Hepatic stellate cell (primary cell): ENCODE results near the gene RASGEF1C.

ENCODE experiments used
- DNase-seq: peaks from one replicate; pipeline ENCODE4 v3.0.0; 2011; ENCODE audit warnings: low spot score

Gene RASGEF1C

DNA sequence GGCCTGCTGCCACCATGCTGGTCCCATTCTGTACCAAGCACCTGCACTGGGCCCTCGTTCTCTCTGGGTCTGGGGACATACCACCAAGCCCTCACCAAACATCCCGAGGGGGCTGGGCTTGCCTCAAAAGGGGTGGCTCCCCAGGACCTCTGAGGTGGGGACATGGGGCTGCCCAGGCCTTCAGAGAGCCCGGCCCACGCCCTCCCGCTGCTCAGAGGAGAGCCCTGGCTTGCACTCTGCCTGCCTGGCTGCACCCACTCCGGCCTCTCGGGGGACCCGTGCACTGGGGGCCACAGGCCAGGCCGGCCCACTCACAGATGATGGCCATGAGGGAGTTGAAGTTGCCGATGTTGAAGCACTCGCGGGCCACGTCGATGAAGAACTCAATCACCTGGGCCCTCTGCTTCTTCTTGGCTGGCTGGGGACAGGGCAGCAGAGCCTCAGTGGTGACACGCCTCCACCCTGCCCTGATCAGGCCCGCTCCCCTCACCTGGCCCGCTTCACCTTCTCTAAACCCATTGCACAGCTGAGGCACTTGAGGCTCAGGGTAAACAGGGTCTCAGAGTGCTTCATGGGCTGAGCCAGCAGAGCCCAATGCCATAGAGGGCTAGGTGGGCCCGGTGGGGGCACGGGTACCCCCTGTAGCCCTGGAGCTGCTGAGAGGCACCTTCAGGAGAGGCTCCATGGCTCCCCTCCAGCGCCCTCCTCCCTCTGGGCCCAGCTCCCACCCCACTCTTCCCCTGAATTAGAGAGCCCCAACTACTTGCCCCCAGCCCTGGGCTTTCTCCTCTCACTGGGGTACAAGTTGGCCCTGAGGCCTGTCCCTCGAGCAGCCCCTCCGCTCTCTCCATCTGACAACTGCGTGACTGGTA is 89.7 kb downstream of the RASGEF1C start:
- no peak for DNase-seq

DNA sequence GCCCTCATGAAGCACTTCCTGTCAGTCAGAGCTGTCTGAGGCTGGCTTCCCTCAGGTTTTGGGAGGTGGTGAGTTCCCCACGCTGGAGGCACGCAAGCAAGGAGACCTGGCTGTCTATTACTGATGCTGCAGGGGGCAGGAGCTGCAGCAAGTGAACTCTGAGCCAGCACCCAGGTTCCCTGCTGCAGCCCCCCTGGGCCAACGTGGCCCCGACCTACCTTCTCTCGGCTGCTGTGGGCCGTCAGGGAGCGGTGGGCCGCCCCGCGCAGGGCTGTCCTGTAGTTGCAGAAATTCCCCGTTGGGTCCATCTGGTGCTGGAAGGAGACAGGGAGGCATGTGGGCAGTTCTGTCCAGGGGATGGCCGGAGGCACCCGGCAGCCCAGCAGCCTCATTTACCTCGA is 90.6 kb downstream of the RASGEF1C start:
- no peak for DNase-seq

DNA sequence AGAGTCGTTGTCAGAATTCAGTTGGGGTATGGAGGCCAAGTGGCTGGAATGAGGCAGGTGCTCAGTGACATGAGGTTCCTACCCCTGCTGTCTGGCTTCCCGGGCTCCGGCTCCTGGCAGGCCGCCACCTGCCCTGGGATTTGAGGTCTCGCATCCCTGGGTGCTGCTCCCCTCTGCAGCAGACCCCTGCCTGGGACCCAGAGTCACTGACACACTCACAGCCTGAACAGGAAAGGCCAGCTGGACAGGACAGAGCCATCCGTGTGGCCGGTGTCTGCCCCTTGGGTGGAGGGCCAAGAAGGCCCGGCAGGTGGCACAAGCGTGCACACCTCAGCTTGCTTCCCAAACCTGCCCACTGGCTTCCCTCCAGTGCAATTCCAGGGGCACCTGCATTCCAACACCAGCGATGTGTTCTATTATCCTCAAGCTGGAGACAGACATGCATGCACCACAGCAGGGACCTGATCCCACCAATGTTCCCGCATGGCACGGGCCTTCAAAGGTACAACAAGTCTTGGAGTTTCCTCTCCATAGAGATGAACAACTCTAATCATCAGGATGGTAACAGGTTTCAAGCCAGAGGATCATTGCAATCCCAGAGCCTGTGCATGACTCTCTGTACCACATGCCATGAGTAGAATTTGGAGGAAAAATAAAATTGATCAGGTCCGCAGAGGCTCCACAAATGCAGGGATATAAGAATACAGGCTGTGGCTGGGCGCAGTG is 91.8 kb downstream of the RASGEF1C start:
- DNase-seq, result no peak

DNA sequence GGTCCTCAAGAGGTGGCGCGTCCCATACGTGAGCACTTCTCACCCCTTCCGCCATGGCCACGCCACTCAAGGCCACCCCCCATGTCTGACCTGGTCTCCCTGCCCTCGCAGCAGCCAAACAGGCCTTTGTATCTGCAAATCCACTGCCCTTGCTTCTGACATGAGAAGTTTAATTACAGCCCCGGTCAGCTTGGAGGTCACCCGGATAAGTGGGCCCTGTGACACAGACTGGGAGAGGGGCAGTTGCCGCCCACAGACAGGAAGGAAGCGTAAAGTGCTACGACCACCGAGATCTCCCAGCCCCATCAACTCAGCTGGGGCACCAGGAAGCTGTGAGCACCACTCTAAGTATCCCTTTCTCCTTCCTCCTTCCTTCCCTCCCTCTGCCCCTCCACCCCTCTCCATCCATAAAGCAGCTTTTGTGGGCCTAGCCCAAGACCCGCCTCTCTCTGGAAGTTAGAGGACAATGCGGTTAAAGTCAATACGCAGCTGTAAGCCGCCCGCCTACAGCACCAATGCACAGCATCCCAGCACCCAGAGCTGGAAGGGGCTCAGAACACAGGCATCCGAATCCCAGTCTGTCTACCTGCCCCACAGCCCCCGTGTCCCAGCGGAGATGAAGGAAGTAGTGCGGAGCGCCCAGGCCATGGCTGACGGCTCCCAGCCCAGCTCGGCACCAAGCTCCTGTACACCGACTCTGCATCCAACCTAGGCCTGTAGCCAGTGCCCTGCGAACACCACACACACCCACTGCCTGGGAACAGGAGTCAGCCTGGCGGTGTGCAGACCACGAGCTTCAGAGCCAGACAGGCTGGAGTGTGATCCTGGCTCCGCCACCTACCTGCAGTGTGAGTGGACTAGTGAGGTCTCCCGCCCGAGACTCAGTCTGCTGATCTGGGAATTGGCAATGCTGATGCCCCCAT is 92.7 kb downstream of the RASGEF1C start:
- no peak for DNase-seq

DNA sequence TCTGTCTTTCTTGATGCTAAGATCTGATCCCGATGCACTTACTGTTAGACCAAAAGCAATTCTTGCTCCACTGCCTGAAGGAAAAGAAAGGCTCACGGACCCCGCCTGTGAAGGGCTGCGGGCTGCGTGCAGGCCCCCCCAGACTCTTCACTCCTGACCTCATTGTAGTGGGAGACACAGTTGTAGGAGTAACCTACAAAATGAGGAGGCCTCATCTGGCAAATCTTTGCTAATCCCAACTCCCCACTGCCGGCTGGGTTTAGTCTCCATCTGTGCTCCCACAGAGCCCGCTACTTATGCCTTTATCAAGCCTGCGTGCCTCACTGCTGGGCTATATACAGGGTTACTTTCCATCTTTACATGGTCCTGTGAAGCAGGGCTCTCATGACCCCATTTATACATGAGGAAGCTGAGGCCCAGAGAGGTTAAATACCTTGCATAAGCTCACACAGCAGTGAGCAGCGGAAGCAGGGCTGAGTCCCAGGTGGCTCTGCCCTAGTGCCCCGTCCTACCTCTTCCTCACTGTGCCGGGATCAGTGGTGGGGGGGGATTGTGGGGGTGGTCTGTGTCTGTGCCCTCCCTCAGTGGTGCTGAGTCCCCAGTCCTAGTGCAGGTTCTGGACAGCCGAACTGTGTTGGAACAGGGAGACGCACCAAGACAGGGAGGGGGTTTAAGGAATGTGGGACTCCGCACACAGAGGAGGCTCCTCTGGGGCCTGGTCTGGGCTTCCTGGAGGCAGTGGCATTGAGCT is 93.5 kb downstream of the RASGEF1C start:
- no peak for DNase-seq

DNA sequence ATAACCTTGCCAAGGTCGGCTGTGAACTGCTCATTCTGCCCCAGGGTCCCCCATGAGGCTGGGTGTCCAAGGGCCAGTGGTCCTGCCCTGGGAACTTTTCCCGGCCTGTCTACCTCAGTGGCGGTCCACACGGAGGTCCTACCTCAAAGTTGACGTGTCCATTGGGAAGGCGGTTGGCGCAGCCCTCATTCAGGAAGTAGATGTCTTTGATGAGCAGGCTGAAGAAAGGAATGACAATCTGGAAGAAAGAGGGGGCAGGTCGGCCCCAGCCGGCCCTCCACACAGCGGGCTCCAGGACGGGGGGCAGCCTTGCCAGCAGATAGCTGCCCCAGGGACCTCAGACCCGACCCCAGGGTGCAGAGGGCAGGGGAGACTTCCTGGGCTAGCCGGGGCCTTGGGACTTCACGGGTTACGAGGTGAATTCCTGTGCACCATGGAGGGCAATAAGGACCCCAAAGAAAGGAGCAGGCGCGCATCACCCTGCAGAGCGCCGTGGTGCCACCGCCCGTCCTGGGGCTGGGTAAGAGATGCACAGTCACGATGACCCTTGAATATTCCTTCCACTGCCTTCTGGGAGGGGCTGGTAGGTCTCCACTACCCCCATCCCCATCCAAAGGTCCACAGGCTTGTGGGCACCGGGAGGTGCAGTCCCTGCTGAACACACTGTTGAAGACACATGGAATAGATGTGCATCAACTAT is 94.6 kb downstream of the RASGEF1C start:
- DNase-seq, result no peak

DNA sequence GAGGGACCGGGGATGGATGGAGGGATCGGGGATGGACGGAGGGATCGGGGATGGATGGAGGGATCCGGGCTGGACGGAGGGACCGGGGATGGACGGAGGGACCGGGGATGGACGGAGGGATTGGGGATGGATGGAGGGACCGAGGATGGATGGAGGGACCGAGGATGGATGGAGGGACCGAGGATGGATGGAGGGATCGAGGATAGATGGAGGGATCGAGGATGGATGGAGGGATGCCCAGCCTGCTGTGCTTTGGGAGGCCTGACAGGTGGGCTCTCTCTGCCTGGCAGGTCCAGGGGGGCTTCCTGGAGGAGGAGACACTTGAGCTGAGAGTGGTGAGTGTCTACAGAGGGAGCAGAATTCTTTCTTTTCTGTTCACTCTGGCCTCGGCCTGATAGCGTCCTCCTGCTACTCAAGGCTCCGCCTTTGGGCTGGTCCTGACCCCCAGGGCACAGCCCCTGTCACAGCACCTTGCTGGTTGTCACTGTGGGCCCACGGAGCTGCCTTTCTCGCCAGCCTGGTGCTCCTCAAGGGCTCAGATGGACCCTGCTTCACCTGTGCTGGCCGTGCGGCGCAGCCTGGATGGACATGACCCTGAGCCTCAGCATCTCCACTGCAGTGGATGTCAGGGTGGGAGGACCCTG is 95.2 kb downstream of the RASGEF1C start:
- DNase-seq, result no peak

DNA sequence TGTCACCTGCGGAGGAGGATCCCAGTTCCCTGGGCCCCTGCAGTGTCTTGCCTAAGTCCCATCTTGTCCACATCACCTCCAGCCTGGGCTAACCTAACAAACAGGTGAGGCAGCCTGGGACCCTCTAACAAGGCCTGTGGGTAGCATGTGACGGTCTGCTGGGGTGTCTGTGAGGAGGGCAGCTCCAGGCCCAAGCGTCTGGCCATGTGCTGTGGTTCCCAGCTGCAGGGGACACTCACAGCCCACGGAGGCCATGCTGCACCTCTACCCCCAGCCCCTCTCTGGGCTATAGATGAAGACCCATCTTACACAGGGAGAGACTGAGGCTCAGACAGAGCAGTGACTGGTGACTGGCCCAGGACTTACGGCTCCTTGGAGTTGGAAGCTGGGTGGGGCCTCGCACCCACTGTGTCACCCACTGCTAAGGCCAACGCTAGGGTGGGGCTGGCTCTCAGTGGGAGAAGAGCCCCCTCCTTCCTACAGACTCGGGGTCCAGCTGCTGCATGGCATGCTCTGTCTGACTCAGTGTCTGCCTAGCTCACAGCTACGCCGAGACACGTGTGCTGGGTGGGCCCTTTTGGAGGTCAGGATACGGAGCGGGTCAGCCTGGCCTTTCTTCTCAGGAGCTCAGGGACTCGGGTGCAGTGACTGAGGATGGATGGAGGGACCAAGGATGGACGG is 96.7 kb downstream of the RASGEF1C start:
- DNase-seq, result no peak

DNA sequence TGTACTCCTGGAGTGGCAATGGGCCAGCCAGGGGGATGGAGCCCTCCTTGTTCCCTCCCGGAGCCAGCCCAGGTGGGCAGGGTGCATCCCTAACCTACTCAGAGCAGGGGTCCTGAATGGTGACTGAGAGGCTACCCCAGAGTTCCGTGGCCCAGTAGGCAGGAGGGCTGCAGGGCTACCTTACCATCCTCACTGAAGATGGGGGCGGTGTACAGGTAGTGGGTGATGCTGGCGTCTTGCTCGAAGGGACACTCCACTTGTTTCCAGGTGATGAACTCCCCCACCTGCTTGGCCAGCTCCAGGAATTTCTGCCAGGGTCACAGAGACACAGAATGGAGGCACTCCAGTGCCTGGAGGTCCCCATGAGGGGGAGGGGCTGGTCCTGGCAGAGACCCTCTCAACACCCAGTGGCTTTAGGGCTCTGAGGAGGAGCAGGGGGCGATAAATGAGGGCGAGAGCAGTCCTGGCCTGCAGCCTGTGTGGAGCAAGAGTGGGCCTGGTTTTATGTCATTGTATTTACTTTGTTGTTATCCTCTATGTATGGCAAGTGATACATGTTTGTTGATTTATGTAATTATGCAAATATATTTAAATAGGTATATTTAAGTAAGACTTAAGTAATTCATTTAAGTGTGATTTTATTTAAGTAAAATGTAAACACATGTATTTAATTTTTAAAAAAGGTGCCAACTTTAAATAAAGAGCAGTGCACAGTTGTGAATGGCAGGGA is 97.6 kb downstream of the RASGEF1C start:
- DNase-seq, result no peak

DNA sequence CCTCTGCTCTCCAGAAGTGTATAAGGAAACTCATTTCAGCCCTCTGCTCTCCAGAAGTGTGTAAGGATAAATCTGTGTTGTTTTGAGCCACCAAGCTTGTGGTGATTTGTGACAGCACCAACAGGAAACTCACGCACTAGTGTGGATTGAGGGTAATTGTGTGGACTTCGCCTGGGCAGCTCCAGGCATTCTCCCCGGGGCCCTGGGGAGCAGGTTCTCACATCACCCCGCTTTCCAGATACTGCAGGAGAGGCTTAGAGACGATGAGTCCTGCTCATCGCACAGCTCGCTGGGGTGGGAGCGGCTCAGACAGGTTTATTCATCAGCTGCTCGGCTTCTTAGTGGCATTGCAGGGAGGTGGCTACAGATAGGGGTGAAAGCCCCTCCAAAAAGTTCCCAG is 99.1 kb downstream of the RASGEF1C start:
- DNase-seq, result no peak

DNA sequence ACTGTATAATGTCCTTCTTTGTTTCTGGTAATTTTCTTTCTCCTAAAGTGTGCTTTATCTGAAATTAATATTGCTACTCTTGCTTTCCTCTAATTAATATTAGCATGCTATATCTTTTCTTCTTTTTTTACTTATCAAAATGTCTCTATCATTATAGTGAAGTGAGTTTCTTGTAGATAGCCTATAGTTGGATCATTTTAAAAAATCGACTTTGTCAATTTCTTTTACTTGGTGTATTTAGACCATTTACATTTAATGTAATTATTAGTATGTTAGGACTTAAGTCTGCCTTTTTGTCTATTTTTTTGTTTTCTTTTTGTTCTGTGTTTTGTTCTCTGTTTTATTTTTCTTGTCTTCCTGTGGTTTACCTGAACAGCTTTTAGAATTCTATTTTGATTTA is 102.0 kb downstream of the RASGEF1C start:
- no peak for DNase-seq

DNA sequence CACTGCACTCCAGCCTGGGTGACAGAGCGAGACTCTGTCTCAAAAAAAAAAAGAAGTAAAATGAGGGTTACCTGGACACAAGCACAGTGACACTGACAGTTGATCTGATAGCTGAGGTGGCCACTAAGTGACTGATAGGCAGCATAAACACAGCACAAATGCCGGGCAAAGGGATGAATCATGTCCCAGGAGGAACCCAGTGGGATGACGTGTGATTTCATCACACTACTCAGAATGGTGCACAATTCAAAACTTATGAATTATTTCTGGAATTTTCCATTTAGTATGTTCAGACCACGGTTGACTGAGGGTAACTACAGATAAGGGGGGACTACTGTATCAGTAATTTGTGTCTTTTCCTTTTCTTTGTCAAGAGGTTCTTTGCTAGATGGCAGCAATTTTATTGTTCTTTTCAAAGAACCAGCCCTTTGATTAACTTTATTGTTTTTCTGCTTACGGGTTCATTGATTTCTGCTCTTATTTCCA is 103.1 kb downstream of the RASGEF1C start:
- no peak for DNase-seq

DNA sequence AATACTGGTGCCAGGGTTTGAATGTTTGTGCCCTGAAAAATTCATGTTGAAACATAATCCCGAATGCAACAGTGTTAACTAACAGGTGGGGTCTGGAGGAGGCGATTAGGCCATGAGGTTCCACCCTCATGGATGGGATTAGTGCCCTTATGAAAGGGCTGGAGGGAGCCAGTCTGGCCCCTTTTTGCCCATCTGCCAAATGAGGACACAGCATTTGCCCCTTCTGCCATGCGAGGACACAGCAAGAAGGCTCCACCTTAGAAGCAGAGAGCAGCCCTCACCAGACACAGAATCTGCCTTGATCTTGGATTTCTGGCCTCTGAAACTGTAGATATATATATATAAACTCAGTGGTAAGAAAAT is 104.9 kb downstream of the RASGEF1C start:
- DNase-seq, result no peak

DNA sequence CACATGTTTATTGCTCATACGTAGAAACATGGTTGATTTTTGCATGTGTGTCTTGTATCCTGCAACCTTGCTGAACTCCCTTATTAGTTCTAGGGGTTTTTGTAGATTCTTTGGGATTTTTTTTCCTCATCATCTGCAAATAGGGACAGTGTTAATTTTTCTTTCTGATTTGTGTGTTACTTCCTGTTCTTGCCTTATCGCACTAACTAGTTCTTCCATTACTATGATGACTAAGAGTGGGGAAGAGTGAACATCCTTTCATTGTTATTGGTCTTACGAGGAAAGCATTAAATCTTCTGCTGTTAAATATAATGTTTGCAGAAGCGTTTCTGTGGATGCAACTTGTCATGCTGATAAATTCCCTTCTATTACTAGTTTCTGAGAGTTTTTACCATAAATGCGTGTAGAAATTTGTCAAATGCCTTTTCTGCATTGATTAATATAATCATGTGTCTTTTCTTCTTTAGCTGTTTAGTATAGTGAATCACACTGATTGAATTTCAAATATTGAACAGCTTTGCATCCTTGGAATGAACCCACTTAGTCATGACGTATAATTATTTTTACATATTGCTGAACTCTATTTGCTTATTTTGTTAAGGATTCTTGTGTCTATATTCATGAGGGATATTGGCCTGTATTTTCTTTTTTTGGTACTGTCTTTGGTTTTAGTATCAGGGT is 105.4 kb downstream of the RASGEF1C start:
- DNase-seq, result no peak

DNA sequence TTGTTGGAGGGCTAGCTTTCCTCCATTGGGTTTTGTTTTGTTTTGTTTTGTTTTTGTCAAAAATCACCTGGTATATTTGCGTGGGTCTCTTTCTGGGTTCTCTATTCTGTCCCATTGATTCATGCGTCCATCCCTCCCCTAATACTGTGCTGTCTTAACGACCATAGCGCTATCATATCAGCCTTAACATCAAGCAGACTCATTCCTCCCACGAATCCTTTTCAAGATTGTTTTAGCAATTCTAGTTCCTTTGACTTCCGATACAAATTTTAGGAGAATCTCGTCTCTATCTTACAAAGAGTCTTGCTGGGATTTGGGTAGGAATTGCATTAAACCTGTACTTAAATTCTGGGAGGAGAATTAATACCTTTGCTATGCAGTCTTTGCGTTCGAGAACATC is 106.4 kb downstream of the RASGEF1C start:
- no peak for DNase-seq

DNA sequence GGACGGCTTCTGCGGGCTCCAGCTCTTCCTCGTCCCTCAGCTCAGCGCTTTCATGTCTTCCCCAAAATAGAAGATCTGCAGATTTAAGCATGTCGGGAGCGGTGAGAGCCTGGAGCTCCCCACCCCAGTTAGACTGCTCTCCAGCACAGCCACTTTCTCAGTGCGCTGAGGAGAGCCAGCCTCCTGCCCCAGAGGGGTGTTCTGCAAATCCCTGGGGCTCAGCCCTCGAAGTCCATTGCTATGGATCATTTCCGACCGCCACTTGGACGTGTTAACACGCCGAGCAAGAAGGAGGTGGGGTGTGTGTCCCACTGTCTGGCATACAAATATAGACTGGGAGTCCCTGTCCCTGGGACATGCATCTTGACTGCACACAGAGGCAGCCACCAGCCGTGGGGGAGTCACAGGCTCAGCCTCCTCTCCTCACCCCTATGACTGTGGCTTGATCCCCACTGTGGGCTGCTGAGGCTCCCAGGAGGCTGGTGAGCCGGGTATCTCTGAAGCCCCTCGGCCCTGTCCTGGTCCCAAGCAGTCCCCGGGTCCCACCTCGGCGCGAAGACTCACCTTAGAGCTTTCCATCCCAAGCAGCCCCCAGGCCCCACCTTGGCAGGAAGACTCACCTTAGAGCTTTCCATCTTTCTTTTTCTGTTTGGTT is 107.4 kb downstream of the RASGEF1C start:
- DNase-seq, result no peak

DNA sequence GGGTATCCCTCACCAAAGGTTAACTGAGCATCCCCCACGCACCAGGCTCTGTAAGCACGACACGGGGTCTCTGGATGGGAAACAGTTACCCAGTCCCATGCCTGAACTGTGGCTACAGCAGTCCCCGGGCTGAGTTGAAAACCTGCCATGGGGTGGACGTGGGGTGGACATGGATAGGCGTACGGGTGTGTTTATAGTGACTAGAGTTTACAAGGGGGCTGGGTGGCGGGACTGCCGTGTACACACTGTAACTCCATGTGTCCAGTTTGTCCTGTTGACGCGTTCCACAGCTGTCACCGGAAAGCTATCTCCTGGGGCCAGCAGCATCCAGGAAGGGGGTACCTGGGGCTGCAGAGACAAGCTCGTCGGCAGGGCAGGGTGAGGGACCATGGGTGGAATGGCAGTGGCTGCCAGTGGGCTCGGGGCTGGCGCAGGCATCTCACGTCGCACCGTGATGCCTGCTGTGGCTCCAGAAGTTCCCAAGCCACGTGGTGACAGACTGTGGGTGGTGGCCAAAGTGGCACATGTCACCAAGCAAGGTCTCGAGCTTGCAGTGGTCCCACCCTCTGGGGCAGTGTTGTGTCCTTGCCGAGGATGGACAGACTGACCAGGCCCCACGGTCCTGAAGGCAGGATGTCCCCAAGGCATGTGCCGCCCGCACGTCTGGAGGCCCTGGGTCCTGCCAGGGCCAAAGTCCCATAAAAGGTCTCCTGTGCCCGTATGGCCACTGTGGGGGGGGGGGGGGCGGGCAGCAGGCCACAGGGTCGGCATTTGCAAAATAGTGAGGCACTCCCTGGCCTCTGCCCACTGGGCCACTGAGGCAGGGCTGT is 108.2 kb downstream of the RASGEF1C start:
- no peak for DNase-seq
